NCI-H69 (cell line): ENCODE measurements around the gene SLC30A1.
"Not testable (repeated sequence)": the region's sequence is repeated elsewhere in the genome, so short reads cannot be mapped to it uniquely, and the experiment has no call there.

Experiments used
- DNase-seq: peaks from one replicate; lab custom pipeline; 2025; lab: John Stamatoyannopoulos, UW

SLC30A1 gene

DNA sequence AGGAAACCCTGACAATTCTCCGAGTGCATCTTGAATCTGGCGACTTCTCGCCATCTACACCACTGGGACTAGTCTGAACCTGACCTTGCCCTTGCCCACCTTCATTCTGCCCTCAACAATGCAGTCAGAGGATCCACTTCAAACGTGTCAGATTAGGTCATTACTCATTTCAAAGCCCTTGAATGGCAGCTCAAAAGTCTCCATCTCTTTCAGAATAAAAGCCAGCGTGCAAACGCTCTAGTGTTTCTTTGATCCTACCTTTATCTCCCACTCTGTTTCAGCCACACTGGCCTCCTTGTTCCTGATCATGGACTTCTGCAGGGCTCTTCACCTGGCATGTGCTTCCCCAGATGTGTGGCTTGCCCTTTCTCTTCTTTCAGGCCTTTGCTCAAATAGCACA lies 31.3 kb downstream of the SLC30A1 start:
- no peak for DNase-seq

DNA sequence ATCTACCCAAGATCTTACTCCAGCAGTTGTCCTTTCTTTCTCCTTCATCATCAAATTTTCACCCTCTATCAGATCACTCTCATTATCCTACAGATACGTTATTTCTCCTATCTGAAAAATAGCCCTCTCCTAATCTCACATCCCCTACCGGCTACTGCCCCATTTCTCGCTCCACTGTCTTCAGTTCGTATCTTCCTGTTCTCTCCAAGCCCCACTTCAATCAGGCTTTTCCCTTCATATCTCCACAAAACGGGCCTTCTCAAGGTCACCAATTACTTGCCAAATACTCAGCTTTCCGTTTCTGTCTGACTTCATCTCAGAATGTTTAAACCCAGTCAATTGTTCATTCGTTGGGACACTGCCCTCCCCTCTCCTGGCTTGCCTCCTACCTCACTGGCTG lies 32.4 kb downstream of the SLC30A1 start:
- DNase-seq, result no peak

DNA sequence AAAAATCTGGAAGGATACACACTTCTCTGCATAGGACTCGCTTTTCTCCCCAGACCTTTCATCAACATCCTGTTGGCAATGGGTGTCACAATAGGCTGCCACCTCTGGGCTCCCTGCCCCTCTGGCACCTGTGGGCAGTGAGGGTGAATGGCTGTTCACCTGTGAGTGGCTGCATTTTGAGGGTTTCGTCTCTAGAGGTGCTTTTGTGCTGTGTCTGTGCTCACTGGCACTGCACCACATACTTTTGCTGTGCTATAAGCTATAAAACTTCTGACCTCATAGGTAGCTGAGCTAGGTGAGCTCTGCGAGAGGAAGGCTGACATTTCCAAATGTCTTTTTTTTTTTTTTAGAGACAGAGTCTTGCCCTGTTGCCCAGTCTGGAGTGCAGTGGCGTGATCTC lies 35.9 kb downstream of the SLC30A1 start:
- DNase-seq, result peak; percentile 49

DNA sequence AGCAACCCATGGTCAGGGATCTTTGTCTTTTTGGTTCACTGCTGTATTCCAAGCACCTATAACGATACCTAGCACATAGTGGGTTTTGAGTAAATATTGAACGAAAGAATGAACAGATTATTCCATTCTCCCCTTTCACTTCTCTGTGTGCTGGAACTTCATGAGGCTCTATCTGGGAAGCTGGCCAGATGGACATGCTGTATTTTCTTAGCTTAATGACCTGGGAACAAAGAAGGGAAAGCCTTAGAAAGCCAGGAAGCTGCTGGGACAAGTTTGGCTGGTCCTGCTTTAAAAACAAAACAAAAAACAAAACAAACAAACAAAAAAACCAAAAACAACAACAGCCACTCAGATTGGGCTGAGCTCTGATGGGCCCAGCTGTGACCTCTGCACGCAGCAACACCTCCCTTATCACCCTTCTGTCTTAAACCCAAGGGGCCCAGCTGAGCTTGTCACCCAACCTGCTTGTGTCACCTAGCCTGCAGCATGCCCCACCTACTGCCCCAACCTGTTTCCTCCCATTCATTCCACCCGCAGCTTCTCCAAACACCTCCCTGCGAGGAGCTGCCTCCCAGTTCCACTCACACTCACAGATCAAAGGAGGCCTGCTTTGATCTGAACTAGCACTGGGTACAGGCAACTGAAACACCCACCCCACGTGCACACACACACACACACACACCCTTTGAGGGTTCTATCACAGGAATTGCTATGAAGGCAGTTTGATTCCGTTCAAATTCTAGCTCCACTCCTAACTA lies 37.1 kb downstream of the SLC30A1 start:
- peak; percentile 76 for DNase-seq

DNA sequence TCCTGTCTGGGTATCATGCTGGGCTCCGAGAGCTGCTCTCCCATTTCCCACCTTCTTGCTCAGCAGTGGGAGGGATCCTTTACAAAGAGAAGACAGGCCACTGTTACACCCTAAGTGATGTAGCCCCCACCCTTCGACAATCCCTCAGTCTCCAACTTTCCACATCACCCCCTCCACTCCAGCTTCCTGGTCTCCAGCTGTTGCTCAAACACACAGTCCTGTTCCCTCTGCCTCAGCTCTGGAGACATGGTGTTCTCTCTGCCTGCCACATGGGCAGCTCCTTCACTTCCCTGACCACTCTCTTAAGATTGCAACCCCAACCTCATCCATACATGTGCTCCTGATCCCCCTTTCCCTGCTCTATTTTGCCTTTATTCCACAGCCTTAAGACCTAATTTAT lies 37.7 kb downstream of the SLC30A1 start:
- DNase-seq, result peak; percentile 14

DNA sequence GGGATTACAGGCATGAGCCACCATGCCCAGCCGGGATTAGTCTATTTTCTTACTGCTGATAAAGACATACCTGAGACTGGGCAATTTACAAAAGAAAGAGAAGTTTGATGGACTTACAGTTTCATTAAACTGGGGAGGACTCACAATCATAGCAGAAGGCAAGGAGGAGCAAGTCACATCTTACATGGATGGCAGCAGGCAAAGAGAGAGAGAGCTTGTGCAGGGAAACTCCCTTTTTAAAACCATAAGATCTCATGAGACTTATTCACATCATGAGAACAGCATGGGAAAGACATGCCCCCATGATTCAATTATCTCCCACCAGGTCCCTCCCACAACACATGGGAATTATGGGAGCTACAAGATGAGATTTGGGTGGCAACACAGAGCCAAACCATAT lies 38.1 kb downstream of the SLC30A1 start:
- DNase-seq, result not testable (repeated sequence)

DNA sequence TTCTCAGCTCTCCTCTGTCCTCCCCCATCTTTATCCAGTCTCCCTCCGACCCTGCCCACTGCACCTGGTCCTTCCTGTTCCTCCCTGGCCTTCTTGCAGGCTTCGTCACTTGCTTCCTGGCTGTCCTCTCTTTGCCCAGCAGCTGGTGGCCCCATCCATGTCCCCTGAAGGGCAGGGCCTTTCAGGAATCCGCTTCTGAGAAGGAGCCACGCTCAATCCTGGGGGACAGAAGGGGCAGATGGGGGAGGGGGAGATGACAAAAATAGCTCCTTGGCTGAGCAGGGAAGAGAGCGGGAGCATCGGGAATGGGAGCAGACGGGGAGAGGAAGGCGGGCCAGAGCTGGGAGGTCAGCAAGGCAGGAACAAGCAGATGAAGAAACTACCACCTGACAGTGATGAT lies 40.7 kb downstream of the SLC30A1 start:
- no peak for DNase-seq

DNA sequence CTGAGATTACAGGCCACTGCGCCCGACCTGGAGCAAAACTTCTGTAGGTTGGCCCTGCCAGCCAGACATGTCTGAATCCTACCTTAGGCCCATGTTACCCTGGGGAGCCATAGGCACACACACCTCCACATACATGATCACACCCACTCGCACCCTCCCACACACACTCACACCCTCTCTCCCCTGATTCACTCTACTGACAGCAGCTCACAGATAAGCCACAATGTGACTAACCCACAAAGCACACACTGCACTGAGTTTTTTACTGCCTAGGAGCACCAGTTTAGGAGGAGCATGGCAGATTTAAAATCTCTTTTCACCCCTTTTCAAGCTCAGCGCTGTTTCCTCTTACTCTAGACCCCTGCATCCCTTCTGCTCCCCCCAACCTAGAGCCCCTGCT lies 41.7 kb downstream of the SLC30A1 start:
- DNase-seq, result no peak

DNA sequence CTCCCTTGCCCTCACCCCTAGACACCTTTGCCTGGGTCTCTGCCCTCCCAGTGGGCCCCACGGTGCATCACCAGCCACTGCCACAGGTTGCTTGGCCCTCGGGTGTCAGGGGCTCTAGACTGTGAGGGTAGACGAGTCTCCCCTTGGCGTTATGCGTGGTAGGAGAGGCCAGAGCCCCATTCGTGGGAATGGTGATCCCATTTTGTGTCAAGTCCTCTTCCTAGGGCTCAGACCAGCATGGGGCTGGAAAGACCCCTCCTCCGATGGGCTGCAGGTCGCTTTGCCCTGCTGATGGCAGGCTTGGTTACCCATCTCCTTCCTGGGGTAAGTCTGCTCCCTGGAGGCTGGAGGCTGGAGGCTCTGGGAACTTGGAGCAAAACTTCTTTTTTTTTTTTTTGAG lies 42.4 kb downstream of the SLC30A1 start:
- DNase-seq, result no peak

DNA sequence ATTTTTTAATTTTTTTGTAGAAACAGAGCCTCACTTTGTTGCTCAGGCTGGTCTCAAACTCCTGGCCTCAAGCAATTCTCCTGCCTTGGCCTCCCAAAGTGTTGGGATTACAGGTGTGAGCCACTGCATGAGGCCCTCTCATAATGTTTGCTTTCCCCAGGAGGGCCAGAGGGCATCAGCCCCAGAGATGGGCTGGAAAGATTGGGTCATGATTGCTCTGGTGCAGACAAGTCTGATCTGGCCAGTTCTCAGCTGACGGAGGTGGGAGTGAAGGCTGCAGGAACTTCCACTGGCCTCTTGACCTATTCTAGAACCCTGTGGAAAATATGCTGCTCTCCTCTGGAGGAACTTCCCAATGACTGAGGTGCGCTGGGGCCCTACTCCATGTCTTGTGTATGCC lies 43.6 kb downstream of the SLC30A1 start:
- DNase-seq, result peak; percentile 33

DNA sequence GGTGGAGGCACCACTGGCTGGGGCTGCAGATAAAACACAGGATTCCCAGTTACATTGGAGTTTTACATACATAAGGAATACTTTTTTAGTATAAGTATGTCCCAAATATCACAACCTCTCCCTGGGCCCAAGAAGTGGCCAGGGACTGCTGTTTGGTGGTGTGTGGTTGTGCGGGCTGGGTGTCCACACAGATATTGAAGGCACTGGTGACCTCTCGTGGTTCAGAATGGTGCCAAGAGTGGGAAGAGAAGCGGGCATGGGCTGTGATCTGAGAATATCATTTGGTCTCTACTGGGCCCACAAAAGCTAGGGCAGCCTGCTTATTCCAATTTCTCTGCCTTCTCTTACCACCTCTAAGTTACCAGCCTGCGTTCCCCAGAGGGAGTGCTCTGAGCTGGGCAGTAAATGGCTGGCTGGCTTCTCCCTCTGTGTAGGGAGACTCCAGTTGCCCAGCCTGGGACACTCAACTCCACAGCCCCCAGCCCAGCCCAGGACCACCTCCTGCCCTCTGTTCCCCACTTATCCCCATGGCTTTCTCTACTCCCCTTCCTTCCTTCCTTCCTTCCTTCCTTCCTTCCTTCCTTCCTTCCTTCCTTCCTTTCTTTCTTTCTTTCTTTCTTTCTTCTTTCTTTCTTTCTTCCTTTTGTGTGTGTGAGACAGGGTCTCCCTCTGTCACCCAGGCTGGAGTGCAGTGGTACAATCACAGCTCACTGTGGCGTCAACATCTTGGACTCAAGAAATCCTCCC lies 44.2 kb downstream of the SLC30A1 start:
- no peak for DNase-seq

DNA sequence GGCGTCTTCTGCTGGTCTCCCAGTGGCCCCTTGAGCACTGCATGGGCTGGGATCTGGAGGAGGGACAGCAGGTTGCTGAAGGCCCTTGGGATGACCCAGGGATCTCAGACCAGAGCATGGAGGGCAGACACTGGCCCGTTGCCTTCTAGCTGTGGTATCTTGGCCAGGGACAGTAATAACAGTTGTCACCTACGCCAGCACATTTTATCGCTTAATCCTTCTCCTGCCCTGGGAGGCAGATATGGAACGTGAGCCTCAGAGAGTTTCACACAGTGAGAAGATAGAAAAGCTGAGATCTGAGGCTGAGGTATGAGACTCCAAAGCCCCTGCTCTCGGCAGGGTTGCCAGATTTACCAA lies 46.9 kb downstream of the SLC30A1 start:
- no peak for DNase-seq

DNA sequence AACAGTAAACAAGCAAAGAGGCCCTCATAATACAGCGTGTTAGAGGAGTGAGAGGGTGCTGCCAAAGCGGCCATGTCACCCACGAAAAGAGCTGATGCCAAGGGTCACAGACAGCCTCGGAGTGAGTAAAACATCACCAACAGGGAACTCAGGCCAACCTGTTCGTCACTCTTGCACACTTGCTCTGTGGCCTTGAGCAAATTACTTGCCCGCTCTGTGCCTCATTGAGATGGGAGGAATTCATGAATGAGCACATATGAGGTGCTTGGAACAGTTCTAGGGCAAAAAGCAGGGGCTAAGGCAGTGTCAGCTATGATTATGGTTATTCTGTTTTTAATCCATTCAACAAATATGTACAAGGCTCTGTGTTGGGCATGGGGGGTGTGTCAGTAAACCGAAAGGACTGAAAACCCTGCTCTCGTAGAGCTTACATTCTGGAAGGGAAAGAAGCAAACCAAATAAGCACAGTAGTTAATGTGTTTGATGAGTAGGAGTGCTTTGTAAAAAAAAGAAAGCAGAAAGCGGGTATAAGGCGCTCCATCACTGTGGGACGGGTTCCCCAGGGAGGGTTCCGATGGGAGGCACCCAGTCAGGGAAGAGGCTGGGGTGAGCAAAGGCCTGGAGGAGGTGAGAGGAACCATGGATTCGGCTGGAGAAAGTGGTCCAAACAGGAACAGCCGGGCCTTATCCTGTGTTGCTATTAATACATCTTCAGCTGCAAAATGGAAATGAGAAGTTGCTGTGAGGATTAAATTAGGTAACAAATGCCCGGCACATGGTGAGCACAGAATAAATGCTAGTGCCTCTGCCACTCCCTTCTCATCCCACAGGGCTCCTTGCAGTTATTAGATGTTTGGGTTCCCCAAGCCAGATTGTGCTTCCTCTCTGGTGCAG lies 47.5 kb downstream of the SLC30A1 start:
- DNase-seq, result no peak

DNA sequence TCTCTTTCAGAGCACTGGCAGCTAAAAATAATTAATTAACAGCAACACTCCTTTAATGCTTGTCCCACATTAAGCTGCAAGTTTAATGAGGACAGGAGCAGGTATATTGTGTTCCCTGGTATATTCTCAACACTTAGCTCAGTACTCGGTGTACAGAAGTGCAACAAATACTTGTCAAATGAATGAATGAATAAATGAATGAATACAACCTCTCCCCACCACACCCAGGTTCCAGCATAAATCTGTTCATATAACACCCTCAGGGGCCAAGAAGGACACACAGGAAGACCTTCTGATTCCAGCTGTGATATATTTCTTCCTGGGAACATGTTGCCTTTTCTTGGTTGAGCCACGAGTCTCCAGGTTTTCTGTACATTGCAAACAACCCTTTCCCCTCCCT lies 48.9 kb downstream of the SLC30A1 start:
- DNase-seq, result no peak

DNA sequence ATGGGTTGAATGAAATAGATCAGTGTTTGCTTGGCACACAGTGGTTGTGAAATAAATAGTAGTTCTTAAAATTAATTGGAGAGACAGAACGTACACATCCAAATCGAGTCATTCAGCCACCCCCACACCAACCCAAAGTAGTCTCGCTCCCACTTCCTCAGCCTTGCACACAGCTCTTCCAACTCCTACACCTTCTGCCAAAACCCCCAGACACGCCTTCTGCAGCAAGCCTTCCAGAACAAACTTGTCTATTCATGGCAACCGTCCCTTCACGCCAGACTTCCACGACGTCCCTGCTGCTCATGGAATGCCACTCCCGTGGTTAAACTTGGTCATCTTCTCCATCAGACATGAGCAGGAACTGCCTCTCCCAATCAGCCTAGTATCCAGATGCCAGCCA lies 49.5 kb downstream of the SLC30A1 start:
- DNase-seq, result no peak

DNA sequence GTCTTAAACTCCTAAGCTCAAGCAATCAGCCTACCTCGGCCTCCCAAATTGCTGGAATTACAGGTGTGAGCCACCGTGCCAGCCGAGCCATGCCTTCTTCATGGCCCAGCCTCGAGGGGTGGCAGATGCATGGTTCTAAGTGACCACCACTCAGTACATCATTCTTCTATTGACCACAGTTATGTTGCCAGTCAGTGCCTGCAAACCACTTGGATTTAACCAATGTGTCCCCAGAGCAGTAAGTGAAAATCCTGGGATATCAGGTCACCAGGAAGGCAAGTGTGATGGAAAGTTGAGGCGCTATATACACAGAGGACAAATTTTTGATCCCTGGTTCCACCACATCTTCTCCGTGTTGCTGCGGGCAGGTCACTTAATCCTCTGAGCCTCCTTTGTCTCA lies 50.0 kb downstream of the SLC30A1 start:
- DNase-seq, result no peak

DNA sequence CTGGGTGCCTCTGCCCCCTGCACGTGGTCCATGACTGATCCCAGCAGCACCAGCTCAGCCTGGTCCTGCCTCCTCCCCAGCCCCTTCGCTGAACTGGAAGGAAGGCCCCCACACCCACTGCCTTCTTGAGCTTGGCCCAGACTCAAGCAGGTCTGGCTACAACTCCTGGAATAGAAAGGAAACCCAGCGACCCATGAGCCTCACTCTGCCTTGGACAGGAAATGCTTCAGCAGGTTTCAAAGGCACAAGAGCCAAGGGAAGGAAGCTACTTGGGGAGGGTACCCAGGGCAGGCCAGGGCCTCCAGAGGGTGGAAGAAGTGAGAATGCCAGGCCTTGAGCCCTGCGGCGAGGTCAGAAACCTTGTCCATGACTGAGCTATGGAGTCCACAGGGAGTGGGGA lies 51.1 kb downstream of the SLC30A1 start:
- no peak for DNase-seq

DNA sequence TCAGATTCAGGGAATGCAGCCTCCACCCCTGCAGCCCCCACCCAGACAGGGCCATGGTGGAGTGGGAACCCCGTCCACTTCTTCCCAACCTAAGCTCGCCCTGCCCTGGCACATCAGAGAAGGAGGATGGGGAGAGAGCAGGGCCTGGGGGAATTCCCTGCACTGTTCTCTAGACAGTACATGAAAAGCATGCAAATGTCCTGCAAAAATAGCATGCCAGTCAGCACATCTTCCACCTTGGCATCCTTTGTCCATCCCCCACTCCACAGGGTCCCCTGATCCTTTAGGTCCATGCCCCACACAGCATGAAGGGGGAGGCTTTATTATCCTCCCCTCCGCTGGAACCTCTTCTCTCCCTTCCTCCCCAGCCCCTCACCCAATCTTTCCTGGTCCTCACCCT lies 52.0 kb downstream of the SLC30A1 start:
- no peak for DNase-seq

DNA sequence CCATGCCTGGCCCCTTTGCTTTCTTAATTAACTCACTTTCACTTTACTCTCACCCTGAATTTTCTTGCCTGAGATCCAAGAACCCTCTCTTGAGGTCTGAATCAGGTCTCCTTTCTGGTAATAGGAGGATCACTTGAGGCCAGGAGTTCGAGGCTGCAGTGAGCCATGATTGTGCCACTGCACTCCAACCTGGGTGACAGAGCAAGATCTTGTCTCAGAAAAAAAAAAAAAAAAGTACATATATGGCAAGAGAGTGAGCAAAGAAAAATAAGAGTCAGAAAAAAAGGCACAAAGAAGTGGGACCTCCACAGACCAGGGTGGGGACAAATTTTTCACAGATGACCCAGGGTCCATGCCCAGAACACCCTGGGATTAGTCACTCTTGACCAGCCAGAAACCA lies 52.9 kb downstream of the SLC30A1 start:
- DNase-seq, result no peak

DNA sequence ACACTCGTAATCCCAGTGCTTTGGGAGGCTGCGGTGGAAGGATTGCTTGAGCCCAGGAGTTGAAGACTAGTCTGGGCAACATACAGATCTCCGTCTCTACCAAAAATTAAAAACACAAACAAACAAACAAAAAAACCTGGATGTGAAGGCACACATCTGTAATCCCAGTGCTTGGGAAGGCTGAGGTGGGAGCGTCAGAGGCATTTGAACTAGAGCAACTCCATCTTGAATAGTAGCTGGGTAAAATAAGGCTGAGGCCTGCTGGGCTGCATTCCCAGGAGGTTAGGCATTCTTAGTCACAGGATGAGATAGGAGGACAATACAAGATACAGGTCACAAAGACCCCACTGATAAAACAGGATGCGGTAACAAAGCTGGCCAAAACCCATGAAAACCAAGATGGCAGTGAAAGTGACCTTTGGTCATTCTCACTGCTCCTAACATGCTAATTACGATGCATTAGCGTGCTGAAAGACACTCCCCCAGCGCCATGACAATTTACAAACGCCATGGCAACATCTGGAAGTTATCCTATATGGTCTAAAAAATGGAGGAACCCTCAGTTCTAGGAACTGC lies 53.8 kb downstream of the SLC30A1 start:
- DNase-seq, result peak; percentile 19

DNA sequence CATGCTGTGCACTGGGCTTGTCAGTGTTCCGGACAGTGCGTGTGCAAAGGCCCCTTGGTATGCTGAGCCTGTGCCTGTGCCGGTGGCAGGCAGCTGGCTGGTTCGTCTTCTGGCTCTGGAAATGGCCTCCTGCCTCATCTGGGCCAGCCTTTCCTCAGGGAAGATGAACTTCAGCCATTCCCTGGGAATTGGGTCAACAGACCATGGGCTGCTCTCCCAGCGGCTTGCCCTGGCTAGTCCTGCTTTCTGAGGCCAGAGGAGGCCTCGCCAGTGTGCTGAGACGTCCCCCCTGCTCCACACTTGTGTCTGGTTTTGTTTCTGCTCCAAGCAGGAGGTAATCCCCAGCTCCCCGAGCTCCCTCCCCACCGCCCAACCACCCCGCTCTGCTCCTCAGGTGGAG lies 54.4 kb downstream of the SLC30A1 start:
- DNase-seq, result no peak

DNA sequence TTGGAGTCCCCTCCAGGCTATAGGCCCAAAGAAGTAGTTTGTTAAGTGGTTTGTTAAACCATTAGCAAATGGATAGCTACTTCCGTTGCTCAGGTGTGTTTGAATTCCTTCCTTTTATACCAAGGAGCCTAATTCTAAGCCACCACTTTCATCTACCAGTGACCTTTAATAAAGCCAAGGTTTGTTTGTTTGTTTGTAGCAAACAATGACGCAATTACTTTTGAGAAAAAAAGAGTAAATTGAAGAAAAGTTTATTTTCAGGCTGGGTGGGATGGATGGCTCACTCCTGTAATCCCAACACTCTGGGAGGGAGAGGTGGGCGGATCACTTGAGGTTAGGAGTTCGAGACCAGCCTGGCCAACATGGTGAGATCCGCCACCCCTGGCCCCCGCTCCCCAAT lies 56.2 kb downstream of the SLC30A1 start:
- DNase-seq, result no peak
